ENCODE results near the gene MAGIX.

GRCh38 chrX:49212209-49212608 lies 49.7 kb downstream of the MAGIX start:
- no peak for TF ChIP-seq TEAD4 (CRISPR knock-in tag; IDR thresholded peaks at IDR 0.05)
- no peak for TF ChIP-seq TCF7 (CRISPR knock-in tag; IDR thresholded peaks at IDR 0.05; ENCODE audit: low read depth)
- no peak for TF ChIP-seq CTCF (IDR thresholded peaks at IDR 0.05)
- TF ChIP-seq E2F1 (CRISPR knock-in tag; IDR thresholded peaks at IDR 0.05): no peak
- no peak for TF ChIP-seq MAX (CRISPR knock-in tag; IDR thresholded peaks at IDR 0.05)
